Muscle of back (tissue), 11 donors: ENCODE measurements around the gene EVX1. TPM values are rescaled to one million over a fixed set of nuclear protein-coding genes. Genes with fewer than 3 reads are reported as not detected.

Experiments used
- DNase-seq, 3 donors: peaks; one replicate each; pipeline versions ENCODE4 v3.0.0 to v3.0.0-alpha.2; 2013
- polyA plus RNA-seq, 10 donors: library from polyadenylated mRNA; unstranded; fragments of 120-200 nt; gene quantifications; one replicate each; pipeline ENCODE4 v1.2.1, GENCODE V29; 2013; ENCODE audit not compliant: insufficient read length in 10 of 10

Gene EVX1
- polyA plus RNA-seq, 10 donors, result not detected

- no peak for DNase-seq
Observed at GRCh38 chr7:27248427-27248806, 5.8 kb downstream of the EVX1 start.

DNA sequence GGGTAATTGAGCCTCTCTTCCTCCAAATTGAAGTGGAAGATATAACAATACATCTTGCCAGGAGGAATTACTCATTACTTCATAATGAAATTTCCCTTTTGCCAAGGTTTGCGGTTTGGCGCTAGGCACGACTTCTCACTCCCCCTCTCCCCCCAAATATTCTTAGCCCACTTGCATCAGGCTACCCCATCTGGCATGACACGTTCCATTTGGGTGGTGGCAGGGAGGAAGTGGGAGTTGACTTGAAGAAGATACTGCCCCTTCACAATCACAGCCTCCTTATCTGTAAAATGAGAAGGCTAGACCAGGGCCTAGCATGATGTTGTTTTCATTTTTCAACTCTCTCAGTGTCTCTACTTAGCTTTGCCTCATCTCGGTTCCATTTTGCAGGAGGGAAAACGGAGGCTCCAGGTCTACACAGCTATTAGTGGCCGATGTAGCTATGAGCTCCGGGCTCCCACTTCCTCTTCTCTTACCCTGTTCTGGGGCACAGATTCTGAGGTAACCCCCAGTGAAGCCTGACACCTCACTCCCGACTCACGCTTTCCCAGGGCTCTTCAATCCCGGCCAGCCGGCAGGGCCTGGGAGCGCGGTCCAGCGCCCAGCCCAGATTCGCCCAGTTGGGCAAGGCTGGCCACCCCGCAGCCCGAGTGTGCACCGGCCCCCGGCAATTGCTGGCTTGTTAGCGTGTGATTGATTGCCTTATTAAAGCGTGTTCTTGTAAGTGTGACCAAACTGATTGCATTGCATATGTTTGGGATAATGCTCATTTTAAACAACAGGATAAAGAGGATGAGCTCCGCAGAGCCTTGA lies 6.5 kb downstream of the EVX1 start:
- DNase-seq, result no peak

GRCh38 chr7:27249724-27250556 lies 7.3 kb downstream of the EVX1 start:
- no peak for DNase-seq

DNA sequence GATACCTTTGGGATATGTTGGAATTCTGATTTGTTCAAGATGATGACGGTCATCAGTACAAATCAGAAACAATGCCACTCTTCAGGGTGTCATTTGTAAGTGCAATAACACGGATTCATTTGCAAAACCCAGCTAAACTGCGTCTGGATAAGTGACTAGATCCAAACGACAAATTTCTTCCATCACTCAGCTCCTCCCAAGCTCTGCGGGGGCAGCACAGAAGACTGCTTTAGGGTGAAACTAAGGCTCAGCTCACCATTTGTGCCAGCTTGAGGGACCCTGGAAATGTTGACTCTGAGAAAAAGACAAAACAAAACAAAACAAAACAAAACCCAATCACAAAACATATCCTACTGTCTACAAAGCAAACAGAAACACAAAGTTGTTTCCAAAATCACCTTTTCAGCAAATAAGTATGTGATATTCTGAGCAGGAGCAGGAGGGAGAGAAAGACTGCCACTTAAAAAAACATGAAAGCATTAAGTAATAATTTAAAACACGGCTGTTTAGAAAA lies 8.0 kb downstream of the EVX1 start:
- peak in 1 of 3 donors; percentile 61 for DNase-seq

DNA sequence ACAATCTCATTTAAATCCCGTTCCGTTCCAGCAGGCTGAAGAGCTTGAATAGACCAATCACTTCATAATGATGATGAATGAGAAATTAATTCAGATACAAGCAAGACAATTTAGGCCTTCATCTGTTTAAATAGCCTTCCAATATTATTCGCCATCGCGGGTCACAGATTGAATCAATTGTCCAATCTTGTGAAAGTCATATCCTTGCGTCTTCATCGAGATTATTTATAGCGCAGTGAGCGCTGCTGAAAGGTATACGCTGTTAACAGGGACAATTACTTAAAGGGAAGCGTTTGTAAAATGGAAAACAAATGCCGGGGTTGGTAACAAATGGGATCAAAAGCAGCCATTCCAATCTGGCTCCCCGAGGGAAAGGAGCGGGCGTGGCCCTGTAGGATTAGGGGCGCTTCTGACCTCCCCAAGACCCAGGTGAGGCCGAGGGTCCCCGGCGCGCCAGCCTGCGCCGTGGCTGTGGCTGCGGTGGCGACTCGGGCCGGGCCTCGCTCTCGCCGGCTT lies 8.6 kb downstream of the EVX1 start:
- DNase-seq, result peak in 1 of 3 donors; percentile 71

DNA sequence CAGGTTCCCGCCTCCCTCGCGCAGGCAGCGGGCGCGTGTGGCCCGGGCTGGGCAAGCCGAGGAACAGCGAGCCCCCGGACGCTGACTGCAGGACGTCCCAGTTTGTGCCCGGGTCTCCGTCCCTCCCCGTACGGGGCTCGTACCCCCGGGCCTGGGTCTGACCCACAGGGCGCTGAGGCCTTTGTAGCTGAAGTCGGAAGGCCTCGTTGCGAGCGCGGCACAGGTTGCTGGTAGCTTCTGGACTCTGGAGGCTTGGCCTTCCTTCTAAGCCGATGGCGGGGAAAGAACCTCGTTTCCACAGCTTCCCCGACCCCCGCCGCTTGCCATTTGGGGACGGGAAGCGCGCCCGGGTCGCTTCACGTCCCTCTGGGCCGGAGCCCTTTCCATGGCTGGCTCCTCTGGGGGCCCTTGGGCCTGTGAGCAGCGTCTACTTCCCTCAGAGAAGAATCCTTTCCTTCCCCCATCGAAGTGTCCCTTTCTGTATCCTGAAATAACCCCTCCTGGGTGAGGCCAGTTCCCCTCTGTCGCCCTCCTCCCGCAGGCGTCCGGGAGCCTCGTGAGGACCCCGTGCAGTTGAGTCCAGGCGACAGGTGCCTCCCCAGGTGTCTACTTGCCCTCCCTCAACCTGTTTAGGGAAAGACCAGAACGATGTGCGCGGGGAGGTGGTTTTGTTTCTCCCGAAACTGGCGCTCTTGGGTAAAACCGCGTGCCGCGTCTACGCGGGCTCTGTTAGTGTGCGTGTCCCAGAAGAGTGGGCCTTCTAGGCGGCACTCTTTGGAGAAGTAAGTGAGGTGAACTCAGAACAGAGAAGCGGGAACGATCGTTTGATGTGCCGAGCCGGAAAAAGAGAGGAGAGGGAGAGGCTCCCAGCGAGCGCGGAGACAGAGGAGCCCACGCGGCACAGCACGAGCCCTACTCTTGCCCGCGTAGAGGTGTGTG lies 9.3 kb downstream of the EVX1 start:
- DNase-seq, result peak in 2 of 3 donors; percentile 23 to 84

GRCh38 chr7:27254625-27255024 lies 12.0 kb downstream of the EVX1 start:
- no peak for DNase-seq

GRCh38 chr7:27260211-27260610 lies 17.6 kb downstream of the EVX1 start:
- no peak for DNase-seq

DNA sequence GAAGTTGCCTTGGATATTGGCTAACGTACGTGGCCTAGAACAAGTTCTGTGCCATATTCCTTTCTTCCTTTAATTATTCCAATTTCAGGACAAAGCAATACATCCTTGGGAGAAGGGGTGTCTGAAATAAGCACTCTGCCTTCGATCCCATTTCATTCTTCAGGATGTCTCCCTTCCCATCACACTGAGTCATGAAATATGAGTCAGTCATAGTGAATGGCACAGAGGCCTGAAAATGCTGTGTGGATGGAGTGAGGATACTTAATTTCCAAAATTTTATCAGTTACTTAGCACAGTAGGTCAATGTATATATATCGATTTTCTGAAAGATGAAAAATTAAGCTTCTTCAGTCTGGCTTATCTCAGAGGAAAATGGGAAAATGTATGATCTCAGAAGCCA lies 19.5 kb downstream of the EVX1 start:
- no peak for DNase-seq

GRCh38 chr7:27263781-27264180 lies 21.2 kb downstream of the EVX1 start:
- no peak for DNase-seq

- no peak for DNase-seq
Observed at GRCh38 chr7:27269455-27269854, 26.9 kb downstream of the EVX1 start.

DNA sequence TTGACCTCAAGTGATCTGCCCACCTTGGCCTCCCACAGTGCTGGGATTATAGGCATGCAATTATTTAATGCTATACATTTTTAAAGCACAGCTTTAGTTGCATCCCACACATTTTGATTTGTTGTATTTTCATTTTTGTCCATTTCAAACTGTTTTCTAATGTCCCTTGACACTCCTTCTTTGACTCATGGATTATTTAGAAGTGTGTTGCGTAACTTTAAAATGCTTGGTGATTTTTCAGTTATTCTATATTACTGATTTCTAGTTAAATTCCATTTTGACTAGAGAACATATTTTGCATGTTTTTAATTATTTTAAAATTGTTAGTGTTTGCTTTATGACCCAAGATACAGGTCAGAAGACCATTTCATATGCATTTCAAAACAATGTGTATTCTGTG lies 28.8 kb downstream of the EVX1 start:
- DNase-seq, result no peak

DNA sequence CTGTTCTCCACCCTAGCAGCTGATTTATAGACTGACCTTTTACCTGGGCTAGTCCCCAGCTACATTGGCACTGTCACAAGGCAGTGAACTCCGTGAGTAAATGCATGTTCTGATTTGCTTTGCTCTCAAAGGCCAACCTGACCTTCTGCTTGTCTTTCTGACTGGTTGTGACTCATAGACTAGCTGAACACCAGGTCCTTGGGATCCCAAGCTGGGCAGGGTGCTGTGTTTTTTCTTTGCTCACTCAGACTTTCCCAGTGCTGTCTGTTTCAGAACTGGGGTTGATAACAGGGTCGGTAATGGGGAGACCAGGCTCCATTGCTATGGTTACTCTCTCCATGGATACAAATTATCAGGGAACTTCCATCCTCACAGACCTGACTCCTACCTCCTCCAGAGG lies 35.0 kb downstream of the EVX1 start:
- no peak for DNase-seq

- DNase-seq, result no peak
Observed at GRCh38 chr7:27283558-27283957, 41.0 kb downstream of the EVX1 start.

DNA sequence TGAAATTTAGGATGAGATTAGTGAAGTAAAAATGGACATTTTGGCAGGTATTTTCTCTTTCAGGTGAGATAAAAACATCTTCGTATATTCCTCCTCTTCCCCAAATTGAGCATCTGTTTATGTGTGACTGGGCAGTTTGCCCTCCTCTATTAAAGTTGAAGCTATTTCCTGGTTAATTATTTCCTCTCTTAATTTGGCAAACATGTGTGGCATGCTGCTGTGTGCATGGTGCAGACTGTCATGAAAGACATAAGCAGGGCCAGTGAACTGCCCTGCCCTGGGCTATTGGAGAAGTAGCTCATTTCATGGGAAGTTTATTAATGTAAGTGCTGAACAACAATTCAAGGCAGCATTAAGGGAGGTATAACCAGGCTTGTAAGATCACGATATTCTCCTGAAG lies 52.6 kb downstream of the EVX1 start:
- no peak for DNase-seq

- no peak for DNase-seq
Observed at GRCh38 chr7:27297356-27297755, 54.8 kb downstream of the EVX1 start.

Other genes starting within 250 kb of the EVX1 start
- 1 to 10 TPM in 5 of 10 donors, under 1 TPM in 5; 0.71 to 1.3 (median 0.98) TPM for gene HOXA1, start 146.8 kb upstream of the EVX1 start, polyA plus RNA-seq
- gene HOXA2, start 140.1 kb upstream of the EVX1 start, polyA plus RNA-seq, result 1 to 10 TPM; 1.6 to 7.4 (median 4.4) TPM
- 10 to 100 TPM; 12.7 to 34.5 (median 26.5) TPM for gene HOXA4, start 112.0 kb upstream of the EVX1 start, polyA plus RNA-seq
- 10 to 100 TPM in 2 of 10 donors, 1 to 10 TPM in 8; 6.4 to 12.0 (median 7.9) TPM for gene HOXA5, start 99.1 kb upstream of the EVX1 start, polyA plus RNA-seq
- gene HOXA6, start 95.0 kb upstream of the EVX1 start, polyA plus RNA-seq, result 1 to 10 TPM in 5 of 10 donors, under 1 TPM in 5; 0.27 to 7.4 (median 2.3) TPM
- gene HOXA3, start 90.2 kb upstream of the EVX1 start, polyA plus RNA-seq, result 10 to 100 TPM in 7 of 10 donors, 1 to 10 TPM in 3; 7.1 to 20.2 (median 13.8) TPM
- gene HOXA7, start 86.1 kb upstream of the EVX1 start, polyA plus RNA-seq, result 10 to 100 TPM in 2 of 10 donors, 1 to 10 TPM in 7, under 1 TPM in 1; 0.84 to 12.3 (median 5.6) TPM
- 10 to 100 TPM in 5 of 10 donors, under 1 TPM in 5; 0.15 to 25.4 (median 6.0) TPM for gene HOXA9, start 77.3 kb upstream of the EVX1 start, polyA plus RNA-seq
- gene HOXA10, start 68.5 kb upstream of the EVX1 start, polyA plus RNA-seq, result 10 to 100 TPM in 4 of 10 donors, 1 to 10 TPM in 1, under 1 TPM in 4, not detected in 1; 0.20 to 38.2 (median 9.7) TPM
- gene HOXA11, start 57.6 kb upstream of the EVX1 start, polyA plus RNA-seq, result 1 to 10 TPM in 2 of 10 donors, under 1 TPM in 2, not detected in 6; 0.12 to 6.9 (median 2.4) TPM
- under 1 TPM in 2 of 10 donors, not detected in 8; 0.20 to 0.41 TPM for gene HOXA13, start 42.7 kb upstream of the EVX1 start, polyA plus RNA-seq